Hematopoietic multipotent progenitor cell (in vitro differentiated cells): Measurements from ENCODE around the gene MLF2. TPM values are rescaled to one million over a fixed set of nuclear protein-coding genes. Genes with fewer than 3 reads are reported as not detected.

Experiments used
- DNase-seq, 3 donors: peaks; one replicate each; pipeline ENCODE4 v3.0.0-alpha.2; 2011 to 2015; ENCODE audit warnings: low read depth in 2 of 3, low spot score in 2 of 3
- total RNA-seq: library from RNA; depleted of rRNA; stranded (reverse); fragments of >200 nt; gene quantifications from one replicate; pipeline ENCODE4 v1.2.3, GENCODE V29; 2012

MLF2 gene
- total RNA-seq, 1 donor: 213 TPM

DNA sequence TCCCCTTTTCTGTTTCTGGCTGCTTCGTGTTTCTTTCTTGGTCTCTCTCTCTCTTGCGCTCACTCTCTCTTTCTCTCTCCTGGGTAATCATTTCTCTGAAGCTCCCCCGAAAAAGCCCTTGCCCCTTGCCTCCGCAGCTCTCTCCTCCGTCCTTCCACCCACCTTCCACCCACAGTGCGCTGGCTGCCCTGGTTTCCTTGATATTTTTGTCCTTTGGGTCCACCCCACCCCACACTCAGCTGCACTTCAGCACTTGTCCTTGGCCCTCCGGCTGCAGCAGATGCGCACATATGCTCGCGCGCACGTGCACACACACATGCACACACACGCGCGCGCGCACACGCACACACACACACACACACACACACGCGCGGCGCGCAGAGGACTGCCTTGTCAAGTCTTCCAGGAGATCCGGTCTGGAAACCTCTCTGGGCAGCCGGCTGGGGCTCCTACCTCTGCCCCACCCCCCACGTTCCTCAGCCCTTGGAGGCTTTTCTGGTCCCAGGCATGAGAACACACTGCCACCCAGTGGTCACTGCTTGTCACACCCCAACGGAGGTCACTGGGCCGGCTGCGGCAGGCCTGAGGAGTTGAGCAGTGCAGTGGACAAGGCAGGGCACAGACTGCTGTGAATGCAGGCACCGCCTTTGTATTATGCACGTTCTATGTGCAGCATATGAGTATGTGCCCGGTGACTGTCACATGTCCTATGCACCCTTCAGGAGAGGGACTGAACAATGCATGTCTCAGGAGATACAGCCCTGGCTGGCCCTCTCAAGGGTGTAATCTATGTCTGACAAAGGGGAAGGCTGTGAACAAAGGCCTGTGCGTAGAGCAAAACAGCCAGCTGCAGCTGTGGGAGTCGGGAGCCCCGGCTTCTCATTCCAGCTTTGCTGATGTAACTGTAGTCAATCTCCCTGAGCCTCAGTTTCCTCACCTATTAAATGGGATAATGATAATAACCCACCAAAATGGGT lies 25.9 kb upstream of the MLF2 start:
- DNase-seq: peak; percentile 70 to 94 (median 88)

- no peak for DNase-seq
Observed at GRCh38 chr12:6778217-6778573, 25.3 kb upstream of the MLF2 start.

DNA sequence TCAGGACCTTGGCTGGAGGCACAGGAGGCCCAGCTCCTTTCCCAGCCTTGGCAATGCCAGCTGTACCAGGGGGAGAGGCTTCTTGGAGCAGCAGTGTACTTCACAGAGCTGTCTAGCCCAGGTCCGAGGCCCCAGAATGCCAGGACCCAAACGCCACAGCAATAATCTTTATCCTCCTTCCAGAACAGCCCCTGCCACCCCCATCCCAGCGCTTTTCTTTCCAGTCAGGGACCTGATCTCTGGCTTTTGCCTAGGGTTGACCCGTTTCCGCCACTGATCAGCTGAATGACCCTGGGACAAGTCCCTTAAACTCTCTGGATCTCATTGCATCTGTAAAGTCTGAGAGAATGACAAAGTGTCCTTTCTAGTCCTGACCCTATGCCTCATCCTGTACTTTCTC lies 24.4 kb upstream of the MLF2 start:
- DNase-seq: no peak

- DNase-seq: no peak
Observed at GRCh38 chr12:6775185-6776174, 22.5 kb upstream of the MLF2 start.

GRCh38 chr12:6774499-6775062 lies 21.6 kb upstream of the MLF2 start:
- DNase-seq: no peak

DNA sequence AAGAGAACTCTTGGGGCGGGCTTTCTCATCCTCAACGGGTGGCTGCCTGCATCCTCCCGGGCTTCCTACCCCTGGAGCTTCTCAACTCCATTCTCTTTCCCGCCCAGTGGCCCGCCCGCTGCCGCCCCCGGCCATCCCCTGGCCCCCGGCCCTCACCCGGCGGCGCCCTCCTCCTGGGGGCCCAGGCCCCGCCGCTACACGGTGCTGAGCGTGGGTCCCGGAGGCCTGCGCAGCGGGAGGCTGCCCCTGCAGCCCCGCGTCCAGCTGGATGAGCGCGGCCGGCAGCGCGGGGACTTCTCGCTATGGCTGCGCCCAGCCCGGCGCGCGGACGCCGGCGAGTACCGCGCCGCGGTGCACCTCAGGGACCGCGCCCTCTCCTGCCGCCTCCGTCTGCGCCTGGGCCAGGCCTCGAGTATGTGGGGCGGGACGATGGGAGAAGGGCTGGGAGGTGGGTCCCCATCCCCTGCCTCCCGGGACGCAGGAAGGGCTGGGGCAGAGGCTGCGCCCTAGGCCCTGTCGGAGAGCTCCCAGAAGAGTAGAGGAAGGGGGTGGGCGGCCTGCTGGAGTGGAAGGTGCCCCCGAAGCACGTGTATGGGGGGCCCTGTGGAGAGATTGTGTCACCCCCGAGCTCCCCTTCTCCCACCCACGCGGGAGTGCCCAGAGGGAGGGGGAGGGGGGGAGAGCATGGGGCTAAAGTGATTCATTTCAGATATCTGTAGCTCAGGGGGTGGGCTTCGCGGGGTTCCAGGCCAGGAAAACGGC lies 20.8 kb upstream of the MLF2 start:
- no peak for DNase-seq

GRCh38 chr12:6772726-6773589 lies 20.0 kb upstream of the MLF2 start:
- DNase-seq: no peak

DNA sequence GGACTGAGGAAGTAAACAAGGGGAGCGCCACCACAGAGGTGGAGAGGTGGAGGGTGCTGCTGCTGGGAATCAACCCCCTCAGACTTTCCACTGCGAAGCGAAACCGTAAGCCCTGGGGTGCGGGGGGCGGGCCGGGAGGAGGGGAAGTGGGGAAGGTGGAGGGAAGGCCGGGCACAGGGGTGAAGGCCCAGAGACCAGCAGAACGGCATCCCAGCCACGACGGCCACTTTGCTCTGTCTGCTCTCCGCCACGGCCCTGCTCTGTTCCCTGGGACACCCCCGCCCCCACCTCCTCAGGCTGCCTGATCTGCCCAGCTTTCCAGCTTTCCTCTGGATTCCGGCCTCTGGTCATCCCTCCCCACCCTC lies 19.4 kb upstream of the MLF2 start, which contains the start of gene LAG3:
Gene LAG3 (plus strand): TSS at position 190 of the 365 bp plus-strand sequence. CDS start 333 bp downstream, outside the sequence.
- DNase-seq: peak in 1 of 3 donors; percentile 41

DNA sequence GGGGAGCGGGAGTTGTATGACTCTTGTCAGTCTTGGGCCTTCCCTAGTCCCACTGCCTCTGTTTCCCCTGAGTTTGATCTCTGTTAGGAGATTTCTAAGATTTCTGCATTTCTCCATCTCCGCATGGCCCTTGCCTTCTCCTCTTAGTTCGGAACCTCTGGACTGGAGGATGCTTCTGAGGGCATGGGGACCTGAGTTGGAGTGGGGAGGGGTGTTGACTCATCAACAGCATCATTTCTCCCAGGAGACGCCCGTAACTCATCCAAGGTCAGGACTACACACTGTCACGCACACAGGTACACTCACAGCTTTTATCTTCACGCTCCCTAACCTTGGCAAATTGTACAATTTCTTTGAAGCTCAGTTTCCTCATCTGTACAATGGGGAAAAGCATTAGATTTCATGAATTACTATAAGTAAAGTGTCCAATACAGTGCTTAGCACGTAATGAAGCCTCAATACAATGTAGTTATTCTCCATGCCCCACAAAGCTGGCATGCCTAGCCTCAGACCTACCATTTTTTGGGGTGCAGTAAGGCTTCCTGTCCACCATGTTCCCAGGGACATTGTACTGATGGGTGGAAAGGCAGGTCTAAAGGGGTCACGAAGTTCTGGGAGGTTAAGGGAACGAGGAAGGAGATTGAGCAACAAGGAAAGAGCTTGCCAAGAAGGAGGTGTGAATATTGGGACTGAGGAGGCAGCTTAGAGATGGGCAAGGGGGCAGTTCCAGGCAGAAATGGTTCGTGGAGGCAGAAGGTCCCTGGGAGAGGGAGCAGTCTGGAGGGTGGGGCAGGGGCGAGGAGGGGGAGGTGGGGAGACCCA lies 18.8 kb upstream of the MLF2 start:
- DNase-seq: no peak

- DNase-seq: no peak
Observed at GRCh38 chr12:6771091-6771495, 18.2 kb upstream of the MLF2 start.

GRCh38 chr12:6770600-6770999 lies 17.7 kb upstream of the MLF2 start:
- DNase-seq: no peak

DNA sequence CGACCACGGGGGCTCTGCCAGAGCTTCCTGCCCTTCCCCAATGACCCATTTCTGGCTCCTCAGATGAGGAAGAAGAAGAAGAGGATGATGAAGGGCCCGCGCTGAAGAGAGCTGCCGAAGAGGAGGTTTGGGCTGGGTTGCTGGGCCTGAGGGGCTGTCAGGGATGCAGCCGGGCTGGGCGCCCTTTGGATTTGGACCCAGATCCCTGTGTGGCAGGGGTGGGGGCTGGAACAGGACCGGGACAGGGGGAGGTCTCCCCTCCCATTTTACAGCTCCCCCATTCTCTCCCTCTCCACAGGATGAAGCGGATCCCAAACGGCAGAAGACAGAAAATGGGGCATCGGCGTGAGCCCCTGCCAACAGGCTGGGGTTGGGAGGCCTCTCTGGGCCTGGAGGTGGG lies 17.2 kb upstream of the MLF2 start:
- DNase-seq: no peak

- no peak for DNase-seq
Observed at GRCh38 chr12:6769666-6770065, 16.7 kb upstream of the MLF2 start.

GRCh38 chr12:6768990-6769389 lies 16.0 kb upstream of the MLF2 start:
- DNase-seq: no peak

- DNase-seq: no peak
Observed at GRCh38 chr12:6768437-6768914, 15.5 kb upstream of the MLF2 start.

DNA sequence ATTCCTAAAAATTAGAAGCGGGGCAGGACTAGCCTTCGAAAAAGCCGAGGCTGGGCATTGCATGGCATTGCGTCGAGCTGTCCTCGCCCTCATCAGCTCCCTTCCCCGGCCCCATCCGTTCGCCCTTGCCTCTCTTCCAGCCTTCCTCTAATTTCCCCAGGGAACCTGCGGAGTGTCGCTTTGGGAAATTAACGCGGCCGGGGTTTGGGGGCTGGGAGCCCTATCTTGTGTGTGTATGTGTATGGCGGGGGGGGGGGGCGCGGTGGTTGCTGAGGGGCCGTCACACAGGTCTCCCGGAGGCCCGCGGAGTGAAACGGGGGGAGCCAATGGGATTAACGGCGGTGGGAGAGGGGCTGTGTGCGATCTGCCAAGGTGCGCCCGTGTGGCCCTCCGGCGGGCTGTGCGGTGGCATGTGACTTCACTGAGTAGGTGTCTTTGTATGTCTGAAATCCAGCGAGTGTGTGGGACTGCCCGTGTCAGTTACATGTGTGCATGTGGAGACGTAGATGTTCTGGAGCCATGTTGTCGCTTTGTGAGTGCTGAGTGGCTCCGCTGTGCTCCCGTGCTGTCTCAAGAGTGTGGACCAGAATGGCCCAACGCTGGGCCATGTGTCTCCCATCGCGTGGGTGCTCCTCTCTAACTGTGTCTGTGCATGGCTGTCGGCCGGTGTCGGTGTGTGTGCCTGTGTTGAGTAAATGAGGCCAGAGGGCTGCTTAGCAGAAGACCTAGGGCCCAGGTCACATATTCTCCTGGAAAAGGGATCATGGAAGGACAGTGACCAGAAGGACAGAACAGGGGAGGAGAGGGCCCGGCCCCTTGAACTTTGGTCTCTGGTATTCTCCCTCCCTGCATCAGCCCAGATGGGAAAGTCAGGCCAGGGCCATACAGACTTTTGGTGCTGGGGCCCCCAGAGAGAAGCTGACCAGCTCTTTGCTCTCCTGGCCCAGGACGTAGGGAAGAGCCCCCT lies 14.7 kb upstream of the MLF2 start:
- no peak for DNase-seq
